ENCODE results near the gene HNRNPA3. TPM values are rescaled to one million over a fixed set of nuclear protein-coding genes. Genes with fewer than 3 reads are reported as not detected.

HNRNPA3 gene
- total and polyA plus RNA-seq, 10 of the 15 experiments (the other 5 are each of a cell fraction or from before 2014, with no cell fraction given): 40.4 to 343 (median 206) TPM

DNA sequence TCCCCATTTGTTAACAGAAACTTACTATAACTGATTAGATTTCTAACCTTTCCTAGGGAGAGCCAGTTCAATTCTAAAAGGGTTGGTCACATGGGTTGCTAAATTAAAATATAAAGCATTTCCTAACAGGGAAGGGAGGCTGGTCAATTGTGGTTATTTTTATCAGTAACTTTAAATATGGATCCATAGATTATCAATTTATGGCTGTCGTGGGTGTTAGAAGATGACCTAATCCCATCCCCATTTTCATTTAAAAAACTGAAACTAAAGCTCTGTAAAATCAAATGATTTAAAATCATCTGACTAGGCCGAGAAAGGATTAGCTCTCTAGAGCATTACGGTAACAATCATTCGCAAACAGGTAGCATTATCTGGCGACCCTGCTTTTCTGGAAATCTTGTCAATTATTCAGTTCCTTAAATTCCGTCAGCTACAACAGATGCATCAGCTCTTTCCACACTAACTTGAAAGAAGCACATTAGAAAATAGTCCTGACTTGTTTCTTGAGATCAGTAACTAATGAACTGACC is 953 bp upstream of the HNRNPA3 start:
- TSS peak; percentile 98 for BruUV-seq (replicated peaks)
- no peak overlapping the region; the same call in none of the 2 replicates for H2AFZ ChIP-seq (ENCODE audit: control insufficient read depth, low read depth, low read length)
- peak overlapping the region; percentile 100 for H3K27ac ChIP-seq (ENCODE audit: control insufficient read depth, insufficient read depth)
- FAIRE-seq (no peak), ATAC-seq (no peak), DNase-seq (ENCODE audit: low read depth, low spot score) (no peak)
- CTCF ChIA-PET: interaction anchor here (0.9 to 1.7 kb wide), 5 partner anchors 10 to 74 kb away, joined by 3 to 24 read pairs (median 9); no protein-coding TSS in a partner anchor
- H4K20me1 ChIP-seq (ENCODE audit: control insufficient read depth, insufficient read depth): peaks cover 11% of the 10 kb centered on the region
- POLR2A ChIA-PET: interaction anchor here (0.8 to 1.7 kb wide), 12 partner anchors 15 to 430 kb away, joined by 3 to 31 read pairs (median 6); partner anchors contain the start of gene NFE2L2
- H3K27me3 ChIP-seq (replicated peaks in 1 of 2; ENCODE audit: control insufficient read depth in 2 of 2, insufficient read depth in 2 of 2, low read length in 1 of 2): no peaks in the 10 kb centered on the region
- peak overlapping the region; percentile 91 for H3K4me2 ChIP-seq (ENCODE audit: control insufficient read depth, insufficient read depth)
- intact Hi-C loops (cut with micrococcal nuclease; ENCODE audit: unreplicated experiment) (loop anchor here (1.0 kb wide), 1 partner anchor 45 kb away; no protein-coding TSS in a partner anchor), in situ Hi-C loops (cut with MboI) (loop anchor here (5.0 kb wide), 1 partner anchor 44 kb away; no protein-coding TSS in a partner anchor)
- H3K36me3 ChIP-seq (ENCODE audit: control insufficient read depth in 2 of 2, insufficient read depth in 2 of 2, low read length in 1 of 2): peaks cover 0 to 11% of the 10 kb centered on the region in 2 experiments; a peak in 3 of 4 replicates
- peak overlapping the region; percentile 98 for H3K9ac ChIP-seq (ENCODE audit: control insufficient read depth, insufficient read depth, low read length)
- H3K9me3 ChIP-seq (replicated peaks; ENCODE audit: control insufficient read depth, insufficient read depth, low read length): no peaks in the 10 kb centered on the region; the same call in 2 of the 3 replicates
- WGBS (ENCODE audit: insufficient coverage, insufficient replicate concordance, low lambda C conversion rate, missing lambda C conversion rate): under 1% methylated on average over 6 of the region's 6 CpGs
- H3K4me3 ChIP-seq: peak overlapping the region; percentile 74
- H3K4me1 ChIP-seq (ENCODE audit: control insufficient read depth, insufficient read depth, low read length): peaks cover 10% of the 10 kb centered on the region
- SMC1A ChIA-PET (ENCODE audit: uncharacterized antibody, unreplicated experiment): interaction anchor here (0.8 to 1.7 kb wide), 15 partner anchors 11 to 54 kb away, joined by 3 to 25 read pairs (median 4); no protein-coding TSS in a partner anchor
- RAD21 ChIA-PET (ENCODE audit: unreplicated experiment): interaction anchor here (0.7 to 1.7 kb wide), 8 partner anchors 13 to 182 kb away, joined by 3 to 31 read pairs (median 8); partner anchors contain the start of gene NFE2L2
- peaks cover 57% of the 10 kb centered on the region for H3K79me2 ChIP-seq (ENCODE audit: control insufficient read depth, insufficient read depth, low read length)
- TF ChIP-seq BMI1 (IDR thresholded peaks at IDR 0.05; ENCODE audit: borderline replicate concordance): 0 out of 2 replicates have a peak, but pooled peaks have one; percentile 5
- TF ChIP-seq RUNX3 (IDR thresholded peaks at IDR 0.05; ENCODE audit: low read length): no peak
- no peak for TF ChIP-seq NR2F1 (conservative IDR thresholded peaks at IDR 0.05)
- no peak for TF ChIP-seq TAF1 (IDR thresholded peaks at IDR 0.05; ENCODE audit: borderline replicate concordance, low read depth, low read length)
- TF ChIP-seq CREB1 (IDR thresholded peaks at IDR 0.05; ENCODE audit: low read depth): no peak
- TF ChIP-seq NR2C1 (IDR thresholded peaks at IDR 0.05): no peak
- TF ChIP-seq TARDBP (IDR thresholded peaks at IDR 0.05; ENCODE audit: borderline replicate concordance): no peak
- no peak for TF ChIP-seq TBL1XR1 (IDR thresholded peaks at IDR 0.05; ENCODE audit: low read depth, low read length)
- no peak for TF ChIP-seq SIX5 (IDR thresholded peaks at IDR 0.05; ENCODE audit: low read depth, low read length, severe bottlenecking)
- TF ChIP-seq, protein P1, sequence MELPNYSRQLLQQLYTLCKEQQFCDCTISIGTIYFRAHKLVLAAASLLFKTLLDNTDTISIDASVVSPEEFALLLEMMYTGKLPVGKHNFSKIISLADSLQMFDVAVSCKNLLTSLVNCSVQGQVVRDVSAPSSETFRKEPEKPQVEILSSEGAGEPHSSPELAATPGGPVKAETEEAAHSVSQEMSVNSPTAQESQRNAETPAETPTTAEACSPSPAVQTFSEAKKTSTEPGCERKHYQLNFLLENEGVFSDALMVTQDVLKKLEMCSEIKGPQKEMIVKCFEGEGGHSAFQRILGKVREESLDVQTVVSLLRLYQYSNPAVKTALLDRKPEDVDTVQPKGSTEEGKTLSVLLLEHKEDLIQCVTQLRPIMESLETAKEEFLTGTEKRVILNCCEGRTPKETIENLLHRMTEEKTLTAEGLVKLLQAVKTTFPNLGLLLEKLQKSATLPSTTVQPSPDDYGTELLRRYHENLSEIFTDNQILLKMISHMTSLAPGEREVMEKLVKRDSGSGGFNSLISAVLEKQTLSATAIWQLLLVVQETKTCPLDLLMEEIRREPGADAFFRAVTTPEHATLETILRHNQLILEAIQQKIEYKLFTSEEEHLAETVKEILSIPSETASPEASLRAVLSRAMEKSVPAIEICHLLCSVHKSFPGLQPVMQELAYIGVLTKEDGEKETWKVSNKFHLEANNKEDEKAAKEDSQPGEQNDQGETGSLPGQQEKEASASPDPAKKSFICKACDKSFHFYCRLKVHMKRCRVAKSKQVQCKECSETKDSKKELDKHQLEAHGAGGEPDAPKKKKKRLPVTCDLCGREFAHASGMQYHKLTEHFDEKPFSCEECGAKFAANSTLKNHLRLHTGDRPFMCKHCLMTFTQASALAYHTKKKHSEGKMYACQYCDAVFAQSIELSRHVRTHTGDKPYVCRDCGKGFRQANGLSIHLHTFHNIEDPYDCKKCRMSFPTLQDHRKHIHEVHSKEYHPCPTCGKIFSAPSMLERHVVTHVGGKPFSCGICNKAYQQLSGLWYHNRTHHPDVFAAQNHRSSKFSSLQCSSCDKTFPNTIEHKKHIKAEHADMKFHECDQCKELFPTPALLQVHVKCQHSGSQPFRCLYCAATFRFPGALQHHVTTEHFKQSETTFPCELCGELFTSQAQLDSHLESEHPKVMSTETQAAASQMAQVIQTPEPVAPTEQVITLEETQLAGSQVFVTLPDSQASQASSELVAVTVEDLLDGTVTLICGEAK (IDR thresholded peaks at IDR 0.05; ENCODE audit: borderline replicate concordance): no peak
- TF ChIP-seq, protein P2, sequence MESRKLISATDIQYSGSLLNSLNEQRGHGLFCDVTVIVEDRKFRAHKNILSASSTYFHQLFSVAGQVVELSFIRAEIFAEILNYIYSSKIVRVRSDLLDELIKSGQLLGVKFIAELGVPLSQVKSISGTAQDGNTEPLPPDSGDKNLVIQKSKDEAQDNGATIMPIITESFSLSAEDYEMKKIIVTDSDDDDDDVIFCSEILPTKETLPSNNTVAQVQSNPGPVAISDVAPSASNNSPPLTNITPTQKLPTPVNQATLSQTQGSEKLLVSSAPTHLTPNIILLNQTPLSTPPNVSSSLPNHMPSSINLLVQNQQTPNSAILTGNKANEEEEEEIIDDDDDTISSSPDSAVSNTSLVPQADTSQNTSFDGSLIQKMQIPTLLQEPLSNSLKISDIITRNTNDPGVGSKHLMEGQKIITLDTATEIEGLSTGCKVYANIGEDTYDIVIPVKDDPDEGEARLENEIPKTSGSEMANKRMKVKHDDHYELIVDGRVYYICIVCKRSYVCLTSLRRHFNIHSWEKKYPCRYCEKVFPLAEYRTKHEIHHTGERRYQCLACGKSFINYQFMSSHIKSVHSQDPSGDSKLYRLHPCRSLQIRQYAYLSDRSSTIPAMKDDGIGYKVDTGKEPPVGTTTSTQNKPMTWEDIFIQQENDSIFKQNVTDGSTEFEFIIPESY (IDR thresholded peaks at IDR 0.05): no peak
- no peak for TF ChIP-seq NFYB (IDR thresholded peaks at IDR 0.05; ENCODE audit: insufficient read depth, low read depth, low read length)
- TF ChIP-seq, protein P3, sequence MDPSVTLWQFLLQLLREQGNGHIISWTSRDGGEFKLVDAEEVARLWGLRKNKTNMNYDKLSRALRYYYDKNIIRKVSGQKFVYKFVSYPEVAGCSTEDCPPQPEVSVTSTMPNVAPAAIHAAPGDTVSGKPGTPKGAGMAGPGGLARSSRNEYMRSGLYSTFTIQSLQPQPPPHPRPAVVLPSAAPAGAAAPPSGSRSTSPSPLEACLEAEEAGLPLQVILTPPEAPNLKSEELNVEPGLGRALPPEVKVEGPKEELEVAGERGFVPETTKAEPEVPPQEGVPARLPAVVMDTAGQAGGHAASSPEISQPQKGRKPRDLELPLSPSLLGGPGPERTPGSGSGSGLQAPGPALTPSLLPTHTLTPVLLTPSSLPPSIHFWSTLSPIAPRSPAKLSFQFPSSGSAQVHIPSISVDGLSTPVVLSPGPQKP (IDR thresholded peaks at IDR 0.05; ENCODE audit: low read depth, low read length): no peak
- peak; percentile 36 for TF ChIP-seq MTA3 (IDR thresholded peaks at IDR 0.05; ENCODE audit: borderline replicate concordance, low read length)
- no peak for TF ChIP-seq GATAD2B (conservative IDR thresholded peaks at IDR 0.05; ENCODE audit: low read depth)
- no peak; the same call in 1 of the 2 replicates for TF ChIP-seq NFIC (IDR thresholded peaks at IDR 0.05; ENCODE audit: low read depth, low read length)
- TF ChIP-seq SPI1 (IDR thresholded peaks at IDR 0.05; ENCODE audit: borderline replicate concordance, insufficient read depth, low read depth, low read length): peak; percentile 41; the same call in 1 of the 2 replicates
- TF ChIP-seq HCFC1 (IDR thresholded peaks at IDR 0.05; ENCODE audit: low read length): no peak
